Gastroesophageal sphincter (tissue), 3 donors: ENCODE measurements around the gene PRKCZ.

Experiments
- CTCF ChIP-seq, 4 experiments: fragments of 200-600 bp in 2 of 4; fragments of 450-650 bp in 2 of 4; sonication (generic) in 1 of 4; IDR thresholded peaks; one replicate each; pipeline ENCODE4 v1.5.1; 2017 to 2019; ENCODE audit warnings: antibody characterized with exemption in 4 of 4, mild to moderate bottlenecking in 2 of 4, moderate library complexity in 2 of 4
- EP300 ChIP-seq: sonication (generic); formaldehyde crosslinking; IDR thresholded peaks from one replicate; pipeline ENCODE4 v1.6.1; 2017; ENCODE audit warnings: antibody characterized with exemption, mild to moderate bottlenecking
- POLR2A ChIP-seq, 2 donors: fragments of 450-650 bp; IDR thresholded peaks; one replicate each; pipeline ENCODE4 v1.6.1; 2017; ENCODE audit warnings: antibody characterized with exemption in 2 of 2, mild to moderate bottlenecking in 2 of 2, moderate library complexity in 1 of 2
- POLR2AphosphoS5 ChIP-seq: sonication (generic); formaldehyde crosslinking; IDR thresholded peaks from one replicate; pipeline ENCODE4 v1.6.1; 2017; ENCODE audit warnings: antibody characterized with exemption

DNA sequence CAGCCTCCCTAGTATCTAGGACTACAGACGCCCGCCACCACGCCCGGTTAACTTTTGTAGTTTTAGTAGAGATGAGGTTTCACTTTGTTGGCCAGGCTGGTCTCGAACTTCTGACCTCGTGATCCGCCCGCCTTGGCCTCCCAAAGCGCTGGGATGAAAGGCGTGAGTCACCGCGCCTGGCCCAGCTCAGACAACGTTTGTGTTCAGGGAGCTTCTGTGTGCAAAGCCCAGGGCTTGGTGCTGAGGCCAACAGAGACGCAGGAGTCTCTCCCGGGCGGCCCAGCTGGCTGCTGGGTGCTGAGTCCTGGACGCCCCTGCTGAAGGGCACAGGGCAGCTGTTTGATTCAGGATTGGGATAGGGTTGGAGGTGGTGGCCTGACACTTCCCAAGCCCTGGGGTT, 3.0 kb downstream of the PRKCZ start:
- TF ChIP-seq EP300 (no peak), CTCF (IDR thresholded peaks at IDR 0.05) (no peak), POLR2A (IDR thresholded peaks at IDR 0.05) (no peak), POLR2AphosphoS5 (no peak)
